Measurements from ENCODE around the gene CPNE4. TPM values are rescaled to one million over a fixed set of nuclear protein-coding genes. Genes with fewer than 3 reads are reported as not detected.

The CPNE4 gene
- total RNA-seq, 1 donor from 2014 or later: 0.83 TPM

DNA sequence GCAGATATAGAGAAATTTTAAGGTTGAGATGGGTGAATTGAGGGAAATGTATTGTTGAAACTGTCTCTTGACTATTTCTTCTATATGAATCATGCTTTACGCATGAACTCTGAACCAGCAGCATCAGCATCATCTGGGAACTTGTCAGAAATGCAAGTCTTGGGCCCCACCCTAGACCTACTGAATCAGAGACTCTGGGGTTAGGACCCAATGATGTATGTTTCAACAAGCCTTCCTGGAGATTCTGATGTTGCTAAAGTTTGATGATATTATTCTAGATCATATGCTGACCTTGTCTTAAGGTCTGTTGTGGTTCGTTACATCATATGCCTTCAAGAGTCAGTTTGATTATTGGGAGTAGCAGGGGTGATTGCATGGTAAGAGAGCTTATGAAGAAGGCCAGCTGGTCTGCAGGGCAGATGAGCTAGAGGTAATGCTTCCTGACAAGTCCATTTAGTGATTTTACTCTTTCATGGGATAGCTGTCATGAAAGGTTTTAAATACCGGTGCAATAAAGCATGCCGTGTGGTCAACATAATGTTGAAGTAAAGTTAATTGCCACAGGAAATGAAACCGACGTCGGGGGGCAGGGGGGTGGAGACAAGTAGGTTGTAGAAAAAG lies 379.6 kb downstream of the CPNE4 start:
- Histone ChIP-seq H3K27ac (no peak overlapping the region), H3K36me3 (no peaks in the 10 kb centered on the region), H3K9me3 (no peaks in the 10 kb centered on the region), H3K4me1 (no peaks in the 10 kb centered on the region), H3K4me3 (no peak overlapping the region), H3K27me3 (ENCODE audit: low read depth) (no peaks in the 10 kb centered on the region)
- TF ChIP-seq, protein P1, sequence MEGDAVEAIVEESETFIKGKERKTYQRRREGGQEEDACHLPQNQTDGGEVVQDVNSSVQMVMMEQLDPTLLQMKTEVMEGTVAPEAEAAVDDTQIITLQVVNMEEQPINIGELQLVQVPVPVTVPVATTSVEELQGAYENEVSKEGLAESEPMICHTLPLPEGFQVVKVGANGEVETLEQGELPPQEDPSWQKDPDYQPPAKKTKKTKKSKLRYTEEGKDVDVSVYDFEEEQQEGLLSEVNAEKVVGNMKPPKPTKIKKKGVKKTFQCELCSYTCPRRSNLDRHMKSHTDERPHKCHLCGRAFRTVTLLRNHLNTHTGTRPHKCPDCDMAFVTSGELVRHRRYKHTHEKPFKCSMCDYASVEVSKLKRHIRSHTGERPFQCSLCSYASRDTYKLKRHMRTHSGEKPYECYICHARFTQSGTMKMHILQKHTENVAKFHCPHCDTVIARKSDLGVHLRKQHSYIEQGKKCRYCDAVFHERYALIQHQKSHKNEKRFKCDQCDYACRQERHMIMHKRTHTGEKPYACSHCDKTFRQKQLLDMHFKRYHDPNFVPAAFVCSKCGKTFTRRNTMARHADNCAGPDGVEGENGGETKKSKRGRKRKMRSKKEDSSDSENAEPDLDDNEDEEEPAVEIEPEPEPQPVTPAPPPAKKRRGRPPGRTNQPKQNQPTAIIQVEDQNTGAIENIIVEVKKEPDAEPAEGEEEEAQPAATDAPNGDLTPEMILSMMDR (IDR thresholded peaks at IDR 0.05): no peak
- ATAC-seq (no peak), DNase-seq (no peak)
- intact Hi-C loops (cut with DNase I): no loop called here

DNA sequence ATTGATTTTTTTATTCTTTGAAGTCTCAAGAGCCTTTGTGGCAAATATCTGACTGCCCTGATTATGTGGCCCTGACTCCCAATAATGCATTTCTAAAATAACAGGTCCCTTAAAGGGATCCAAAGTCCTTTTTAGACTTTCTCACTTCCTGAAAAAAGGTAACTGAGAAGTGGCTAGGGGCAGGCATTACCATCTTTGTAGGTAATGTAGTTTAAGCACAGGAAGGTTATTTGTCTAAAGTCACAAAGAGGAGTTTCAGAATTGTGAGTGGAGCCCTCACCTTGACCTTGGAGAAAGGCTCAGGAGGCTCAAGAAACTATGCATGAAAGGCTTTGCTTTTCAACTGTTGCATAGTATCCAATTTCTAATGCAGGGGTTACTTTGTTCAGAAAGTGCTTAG lies 389.2 kb downstream of the CPNE4 start:
- no peak overlapping the region for H3K27ac ChIP-seq
- no peaks in the 10 kb centered on the region for H3K9me3 ChIP-seq
- no peak for DNase-seq
- no peak overlapping the region for H3K4me3 ChIP-seq
- no peak for ATAC-seq
- no peaks in the 10 kb centered on the region for H3K36me3 ChIP-seq
- H3K4me1 ChIP-seq: no peaks in the 10 kb centered on the region
- H3K27me3 ChIP-seq (ENCODE audit: low read depth): no peaks in the 10 kb centered on the region
- TF ChIP-seq, protein P1 (IDR thresholded peaks at IDR 0.05): no peak
- intact Hi-C loops (cut with DNase I): no loop called here

DNA sequence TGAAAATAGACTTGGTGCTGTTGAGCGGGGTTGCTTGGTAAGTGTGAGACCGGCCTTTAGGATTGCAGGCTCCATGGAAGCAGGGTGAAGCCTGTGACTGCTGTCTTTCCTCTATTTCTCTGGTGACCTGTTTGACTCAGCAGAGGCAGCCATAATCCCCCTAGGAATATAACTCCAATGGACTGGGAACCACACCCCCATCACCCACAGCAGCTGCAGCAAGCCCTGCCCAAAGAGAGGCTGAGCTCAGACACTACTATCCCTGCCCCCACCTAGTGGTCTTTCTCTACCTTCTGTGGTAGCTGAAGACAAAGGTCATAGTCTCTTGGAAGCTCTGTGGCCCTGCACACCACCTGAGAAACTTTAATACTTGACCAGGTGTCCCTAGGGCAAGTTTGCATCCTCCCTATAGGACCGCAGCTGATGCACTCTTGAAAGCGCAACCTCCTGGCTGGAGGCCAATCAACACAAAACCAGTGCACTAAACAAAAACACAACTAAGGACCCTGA lies 398.5 kb downstream of the CPNE4 start:
- DNase-seq: no peak
- H3K27me3 ChIP-seq (ENCODE audit: low read depth): no peaks in the 10 kb centered on the region
- no peaks in the 10 kb centered on the region for H3K36me3 ChIP-seq
- TF ChIP-seq, protein P1 (IDR thresholded peaks at IDR 0.05): no peak
- H3K4me3 ChIP-seq: no peak overlapping the region
- no peak overlapping the region for H3K27ac ChIP-seq
- no peaks in the 10 kb centered on the region for H3K4me1 ChIP-seq
- no peaks in the 10 kb centered on the region for H3K9me3 ChIP-seq
- no peak for ATAC-seq
- intact Hi-C loops (cut with DNase I): no loop called here

DNA sequence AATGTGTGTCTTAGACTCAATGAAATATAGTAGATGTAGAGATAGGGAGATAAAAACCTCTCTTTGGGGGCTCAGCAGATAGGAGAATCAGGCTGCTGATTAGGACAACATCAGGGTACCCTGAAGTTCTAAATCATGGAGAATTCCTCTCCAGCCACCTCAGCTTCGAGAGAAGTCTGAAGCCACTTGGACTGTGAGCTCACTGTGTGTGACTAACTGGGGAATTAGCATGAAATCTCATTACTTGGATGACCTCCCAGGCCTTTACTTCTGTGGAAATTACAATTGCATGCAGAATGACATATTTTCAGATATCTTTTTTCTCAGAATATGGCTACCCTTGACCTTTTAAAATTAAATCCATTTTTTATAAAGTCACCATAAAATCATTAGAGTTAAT lies 404.0 kb downstream of the CPNE4 start:
- intact Hi-C loops (cut with DNase I): no loop called here
- H3K4me3 ChIP-seq: no peak overlapping the region
- H3K4me1 ChIP-seq: no peaks in the 10 kb centered on the region
- no peaks in the 10 kb centered on the region for H3K9me3 ChIP-seq
- TF ChIP-seq, protein P1 (IDR thresholded peaks at IDR 0.05): no peak
- H3K27me3 ChIP-seq (ENCODE audit: low read depth): no peaks in the 10 kb centered on the region
- ATAC-seq (no peak), DNase-seq (no peak)
- no peaks in the 10 kb centered on the region for H3K36me3 ChIP-seq
- H3K27ac ChIP-seq: no peak overlapping the region

DNA sequence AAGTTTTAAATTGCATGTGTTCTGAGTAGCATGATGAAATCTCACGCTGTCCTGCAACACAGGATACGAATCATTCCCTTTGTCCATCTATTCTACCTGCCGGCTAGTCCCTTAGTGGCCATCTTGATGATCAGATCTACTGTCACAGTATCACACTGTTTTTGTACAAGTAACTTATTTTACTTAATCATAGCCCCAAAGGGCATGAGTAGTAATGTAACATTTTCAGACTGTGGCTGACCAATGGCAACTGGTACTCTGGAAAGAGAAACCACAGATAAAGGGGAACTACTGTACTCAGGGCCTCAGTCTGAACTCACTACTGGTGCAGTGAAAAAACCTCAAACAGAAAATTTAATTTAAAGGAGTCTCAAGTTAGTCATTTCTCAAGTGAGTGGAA lies 404.7 kb downstream of the CPNE4 start:
- Histone ChIP-seq H3K4me1 (no peaks in the 10 kb centered on the region), H3K4me3 (no peak overlapping the region), H3K27me3 (ENCODE audit: low read depth) (no peaks in the 10 kb centered on the region), H3K36me3 (no peaks in the 10 kb centered on the region), H3K27ac (no peak overlapping the region), H3K9me3 (no peaks in the 10 kb centered on the region)
- intact Hi-C loops (cut with DNase I): no loop called here
- ATAC-seq (peak in 1 of 2 donors; percentile 64), DNase-seq (no peak)
- TF ChIP-seq, protein P1 (IDR thresholded peaks at IDR 0.05): no peak
